HL-60 (cell line): ENCODE measurements around the gene ZNF578.
A peak's percentile ranks its signal among the peaks of the same experiment; 100 is the strongest.

Source experiments
- DNase-seq, 2 experiments: peaks; one replicate each; pipeline ENCODE4 v3.0.0-alpha.2; 2010 to 2020; ENCODE audit warnings: low read depth in 1 of 2, low spot score in 1 of 2
- H3K27ac ChIP-seq: fragments of 250-450 bp; sonication (Bioruptor Pico); replicated peaks from 2 replicates; pipeline ENCODE4 v1.5.1; 2020; ENCODE audit warnings: mild to moderate bottlenecking, moderate library complexity
- H3K27me3 ChIP-seq: fragments of 250-450 bp; sonication (Bioruptor Pico); 2 replicates; pipeline ENCODE4 v1.5.1; 2021; ENCODE audit warnings: mild to moderate bottlenecking, moderate library complexity; ENCODE audit not compliant: insufficient read depth, poor library complexity, severe bottlenecking
- H3K4me3 ChIP-seq: replicated peaks from 2 replicates; pipeline ENCODE4 v1.5.1; 2011; ENCODE audit warnings: mild to moderate bottlenecking, control low read depth, low read length; ENCODE audit not compliant: insufficient read depth
- GABPA ChIP-seq: IDR thresholded peaks from 2 replicates; pipeline ENCODE4 v1.6.1; 2012; ENCODE audit warnings: low read depth
- POLR2AphosphoS5 ChIP-seq: IDR thresholded peaks from 2 replicates; pipeline ENCODE4 v1.6.1; 2012; ENCODE audit warnings: low read depth
- SPI1 ChIP-seq: IDR thresholded peaks from 2 replicates; pipeline ENCODE4 v1.6.1; 2012; ENCODE audit warnings: low read depth, mild to moderate bottlenecking, borderline replicate concordance
- long read RNA-seq: library from polyadenylated mRNA; unstranded; transcript quantifications from one replicate; pipeline ENCODE4 v2.0.0, GENCODE V29; 2020
- TF ChIP-seq, protein P1 (sequence below): IDR thresholded peaks from 2 replicates; pipeline ENCODE4 v1.6.1; 2012; ENCODE audit warnings: low read depth; ENCODE audit not compliant: insufficient replicate concordance
- TF ChIP-seq, protein P2 (sequence below): IDR thresholded peaks from one replicate; pipeline ENCODE4 v1.5.1; 2011; ENCODE audit warnings: low read length, control low read depth, inconsistent platforms; ENCODE audit not compliant: insufficient read depth

The ZNF578 gene
- long read RNA-seq = 0 reads

DNA sequence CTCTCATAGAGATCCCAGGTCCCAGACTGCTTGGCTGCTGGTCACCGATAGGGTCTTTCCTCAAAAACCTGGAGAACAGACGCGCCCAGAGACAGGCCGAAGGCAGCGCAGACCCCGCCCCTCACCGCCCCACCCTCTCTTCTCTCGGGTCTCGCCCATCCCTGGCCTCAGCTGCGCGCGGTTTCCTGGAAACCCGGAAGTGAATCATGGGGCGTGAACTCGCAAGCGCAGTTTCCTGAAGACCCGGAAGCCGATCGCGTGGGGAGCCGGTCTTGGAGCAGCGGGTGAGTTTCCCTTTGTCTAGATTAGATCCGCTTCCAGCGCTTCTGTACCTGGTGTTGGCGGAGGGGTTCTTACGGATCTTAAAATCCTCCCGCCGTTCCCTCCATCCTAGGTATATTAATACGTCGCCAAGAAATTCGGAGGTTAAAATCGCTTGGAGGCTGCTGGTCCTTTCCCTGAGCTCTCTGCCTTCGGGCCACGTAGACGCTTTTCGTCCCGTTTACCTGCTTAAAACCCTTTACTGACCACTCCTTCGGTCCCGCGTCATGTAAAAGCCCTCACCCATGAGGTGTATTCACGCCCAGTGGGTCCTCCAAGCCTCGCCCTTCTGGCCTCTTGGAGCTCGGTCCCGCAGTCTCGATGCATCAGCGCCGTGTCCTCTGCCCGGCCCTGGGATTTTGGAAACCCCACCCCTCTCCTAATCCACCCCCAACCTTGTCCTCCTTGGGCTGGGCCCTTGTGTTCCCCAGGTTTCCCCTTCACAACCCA, at the start of gene ZNF578:
Gene ZNF578 (plus strand): TSS at position 230 of the 771 bp plus-strand sequence. CDS start 48,293 bp downstream, outside the sequence.
- Histone ChIP-seq H3K4me3 (peak within 1 kb of the TSS; percentile 39), H3K27me3 (no peaks in the 10 kb centered on the region), H3K27ac (peak within 1 kb of the TSS; percentile 41)
- TF ChIP-seq SPI1 (no peak), GABPA (peak; percentile 95)
- DNase-seq = peak; percentile 62 to 91

DNA sequence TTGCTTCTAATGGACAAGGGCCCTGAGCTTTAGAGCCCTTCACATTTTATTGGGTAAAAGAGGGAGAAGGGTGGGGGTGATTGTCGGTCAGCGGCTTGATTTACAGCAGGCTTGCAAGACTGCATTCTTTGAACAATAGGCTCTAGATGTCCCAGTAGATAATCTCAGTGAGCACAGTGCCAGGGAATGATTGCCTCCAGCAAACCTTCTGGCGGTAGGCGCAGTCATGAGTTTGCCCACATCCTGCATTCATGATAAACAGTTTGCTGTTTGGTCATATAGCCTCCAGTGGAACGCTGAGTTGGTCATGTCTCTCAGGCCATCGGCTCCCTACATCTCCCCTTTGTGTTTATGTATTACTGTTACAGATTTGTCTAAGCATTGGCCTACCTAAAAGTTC, 43.1 kb upstream of the ZNF578 start:
- no peak overlapping the region for H3K27ac ChIP-seq

DNA sequence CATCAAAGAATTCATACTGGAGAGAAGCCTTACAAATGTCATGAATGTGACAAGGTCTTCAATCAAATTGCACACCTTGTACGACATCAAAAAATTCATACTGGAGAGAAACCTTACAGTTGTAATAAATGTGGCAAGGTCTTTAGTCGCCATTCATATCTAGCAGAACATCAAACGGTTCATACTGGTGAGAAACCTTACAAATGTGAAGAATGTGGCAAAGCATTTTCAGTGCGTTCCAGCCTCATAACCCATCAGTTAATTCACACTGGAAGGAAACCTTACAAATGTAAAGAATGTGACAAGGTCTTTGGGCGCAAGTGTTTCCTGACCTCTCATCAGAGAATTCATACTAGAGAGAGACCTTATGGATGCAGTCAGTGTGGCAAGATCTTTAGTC, 37.6 kb upstream of the ZNF578 start:
- TF ChIP-seq, protein P1, sequence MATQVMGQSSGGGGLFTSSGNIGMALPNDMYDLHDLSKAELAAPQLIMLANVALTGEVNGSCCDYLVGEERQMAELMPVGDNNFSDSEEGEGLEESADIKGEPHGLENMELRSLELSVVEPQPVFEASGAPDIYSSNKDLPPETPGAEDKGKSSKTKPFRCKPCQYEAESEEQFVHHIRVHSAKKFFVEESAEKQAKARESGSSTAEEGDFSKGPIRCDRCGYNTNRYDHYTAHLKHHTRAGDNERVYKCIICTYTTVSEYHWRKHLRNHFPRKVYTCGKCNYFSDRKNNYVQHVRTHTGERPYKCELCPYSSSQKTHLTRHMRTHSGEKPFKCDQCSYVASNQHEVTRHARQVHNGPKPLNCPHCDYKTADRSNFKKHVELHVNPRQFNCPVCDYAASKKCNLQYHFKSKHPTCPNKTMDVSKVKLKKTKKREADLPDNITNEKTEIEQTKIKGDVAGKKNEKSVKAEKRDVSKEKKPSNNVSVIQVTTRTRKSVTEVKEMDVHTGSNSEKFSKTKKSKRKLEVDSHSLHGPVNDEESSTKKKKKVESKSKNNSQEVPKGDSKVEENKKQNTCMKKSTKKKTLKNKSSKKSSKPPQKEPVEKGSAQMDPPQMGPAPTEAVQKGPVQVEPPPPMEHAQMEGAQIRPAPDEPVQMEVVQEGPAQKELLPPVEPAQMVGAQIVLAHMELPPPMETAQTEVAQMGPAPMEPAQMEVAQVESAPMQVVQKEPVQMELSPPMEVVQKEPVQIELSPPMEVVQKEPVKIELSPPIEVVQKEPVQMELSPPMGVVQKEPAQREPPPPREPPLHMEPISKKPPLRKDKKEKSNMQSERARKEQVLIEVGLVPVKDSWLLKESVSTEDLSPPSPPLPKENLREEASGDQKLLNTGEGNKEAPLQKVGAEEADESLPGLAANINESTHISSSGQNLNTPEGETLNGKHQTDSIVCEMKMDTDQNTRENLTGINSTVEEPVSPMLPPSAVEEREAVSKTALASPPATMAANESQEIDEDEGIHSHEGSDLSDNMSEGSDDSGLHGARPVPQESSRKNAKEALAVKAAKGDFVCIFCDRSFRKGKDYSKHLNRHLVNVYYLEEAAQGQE = no peak
- TF ChIP-seq POLR2AphosphoS5 (no peak), SPI1 (no peak), GABPA (no peak)
- TF ChIP-seq, protein P2, sequence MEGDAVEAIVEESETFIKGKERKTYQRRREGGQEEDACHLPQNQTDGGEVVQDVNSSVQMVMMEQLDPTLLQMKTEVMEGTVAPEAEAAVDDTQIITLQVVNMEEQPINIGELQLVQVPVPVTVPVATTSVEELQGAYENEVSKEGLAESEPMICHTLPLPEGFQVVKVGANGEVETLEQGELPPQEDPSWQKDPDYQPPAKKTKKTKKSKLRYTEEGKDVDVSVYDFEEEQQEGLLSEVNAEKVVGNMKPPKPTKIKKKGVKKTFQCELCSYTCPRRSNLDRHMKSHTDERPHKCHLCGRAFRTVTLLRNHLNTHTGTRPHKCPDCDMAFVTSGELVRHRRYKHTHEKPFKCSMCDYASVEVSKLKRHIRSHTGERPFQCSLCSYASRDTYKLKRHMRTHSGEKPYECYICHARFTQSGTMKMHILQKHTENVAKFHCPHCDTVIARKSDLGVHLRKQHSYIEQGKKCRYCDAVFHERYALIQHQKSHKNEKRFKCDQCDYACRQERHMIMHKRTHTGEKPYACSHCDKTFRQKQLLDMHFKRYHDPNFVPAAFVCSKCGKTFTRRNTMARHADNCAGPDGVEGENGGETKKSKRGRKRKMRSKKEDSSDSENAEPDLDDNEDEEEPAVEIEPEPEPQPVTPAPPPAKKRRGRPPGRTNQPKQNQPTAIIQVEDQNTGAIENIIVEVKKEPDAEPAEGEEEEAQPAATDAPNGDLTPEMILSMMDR = no peak

More for the DNA sequence above, 43.1 kb upstream of the ZNF578 start:
- no peak overlapping the region for H3K4me3 ChIP-seq
- H3K27me3 ChIP-seq = no peaks in the 10 kb centered on the region
- TF ChIP-seq, protein P2 = no peak
- TF ChIP-seq GABPA (no peak), POLR2AphosphoS5 (no peak), SPI1 (no peak)
- TF ChIP-seq, protein P1 = no peak
- no peak for DNase-seq

DNA sequence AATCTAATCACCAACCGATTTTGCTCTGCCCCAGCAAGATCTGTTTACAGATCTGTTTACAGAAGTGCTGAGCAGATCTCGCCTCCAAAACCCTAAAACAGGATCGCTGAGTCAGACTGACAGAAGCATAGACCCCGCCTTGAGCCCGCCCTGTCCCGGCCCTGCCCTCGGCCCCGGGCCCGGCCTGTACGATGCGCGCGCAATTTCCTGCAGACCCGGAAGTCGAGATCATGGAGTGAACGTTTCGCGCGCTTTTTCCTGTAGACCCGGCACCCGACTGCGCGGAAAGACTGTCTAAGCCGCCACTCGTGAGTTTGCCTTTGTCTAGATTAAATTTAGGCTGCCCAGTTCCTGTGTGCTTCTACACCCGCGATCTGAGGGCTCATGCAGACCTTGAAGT, 24.4 kb upstream of the ZNF578 start, which contains the start of gene ZNF534:
Gene ZNF534 (plus strand): TSS at position 212 of the 400 bp plus-strand sequence. CDS start 2,327 bp downstream, outside the sequence.
- no peak within 1 kb of the TSS for H3K27ac ChIP-seq
- no peaks in the 10 kb centered on the region for H3K27me3 ChIP-seq
- DNase-seq = no peak
- TF ChIP-seq, protein P2 = no peak
- TF ChIP-seq GABPA (no peak), POLR2AphosphoS5 (no peak), SPI1 (no peak)
- TF ChIP-seq, protein P1 = no peak
- no peak within 1 kb of the TSS for H3K4me3 ChIP-seq

More for the DNA sequence above, 37.6 kb upstream of the ZNF578 start:
- no peak overlapping the region for H3K4me3 ChIP-seq
- no peak overlapping the region for H3K27ac ChIP-seq
- no peaks in the 10 kb centered on the region for H3K27me3 ChIP-seq
- DNase-seq = no peak
